OCI-LY7 (cell line): ENCODE data around the gene SLC4A4. TPM values are rescaled to one million over a fixed set of nuclear protein-coding genes. Genes with fewer than 3 reads are reported as not detected.

Experiments
- BruUV-seq: library from RNA; stranded (reverse); fragments of 400-500 nt; replicated peaks from 2 replicates; lab custom pipeline; 2021; lab: Mats Ljungman, UMichigan
- CTCF ChIA-PET: fragments of 300-600 bp; sonication (Branson Sonifier 250); formaldehyde crosslinking; loops from one replicate; lab custom pipeline; 2022; ENCODE audit warnings: antibody characterized with exemption; ENCODE audit not compliant: unreplicated experiment; lab: Charles Lee
- POLR2A ChIA-PET: fragments of 300-600 bp; sonication (Branson Sonifier 250); formaldehyde crosslinking; loops from one replicate; lab custom pipeline; 2022; ENCODE audit warnings: antibody characterized with exemption; lab: Charles Lee
- DNase-seq: peaks from one replicate; pipeline ENCODE4 v3.0.0-alpha.2; 2015; ENCODE audit warnings: low spot score
- H2AFZ ChIP-seq: fragments of 200-600 bp; sonication (generic), shearing (Covaris generic); 2 replicates; pipeline ENCODE4 v1.6.1; 2014; ENCODE audit warnings: mild to moderate bottlenecking, antibody characterized with exemption, low read length, moderate library complexity
- H3K27ac ChIP-seq: fragments of 200-600 bp; sonication (generic); 2 replicates; pipeline ENCODE4 v1.5.1; 2014; ENCODE audit warnings: mixed run types, low read depth, mild to moderate bottlenecking, moderate library complexity, low read length, inconsistent platforms; ENCODE audit not compliant: poor library complexity, severe bottlenecking
- H3K36me3 ChIP-seq: fragments of 200-600 bp; sonication (generic); 2 replicates; pipeline ENCODE4 v1.6.1; 2014; ENCODE audit warnings: mild to moderate bottlenecking, antibody characterized with exemption, low read length, moderate library complexity, mixed read lengths; ENCODE audit not compliant: insufficient read depth
- H3K4me1 ChIP-seq: fragments of 200-600 bp; sonication (generic); 2 replicates; pipeline ENCODE4 v1.5.1; 2014; ENCODE audit warnings: mild to moderate bottlenecking, low read length; ENCODE audit not compliant: insufficient read depth, poor library complexity, severe bottlenecking
- H3K4me2 ChIP-seq: fragments of 200-600 bp; sonication (generic); 2 replicates; pipeline ENCODE4 v1.6.1; 2014; ENCODE audit warnings: mild to moderate bottlenecking, low read length
- H3K4me3 ChIP-seq: fragments of 200-600 bp; sonication (generic); 2 replicates; pipeline ENCODE4 v1.5.1; 2014; ENCODE audit warnings: mild to moderate bottlenecking, low read depth, low read length; ENCODE audit not compliant: poor library complexity, severe bottlenecking
- H3K79me2 ChIP-seq: fragments of 200-600 bp; sonication (generic); 2 replicates; pipeline ENCODE4 v1.6.1; 2016; ENCODE audit warnings: low read depth, mild to moderate bottlenecking, low read length, moderate library complexity, mixed read lengths; ENCODE audit not compliant: insufficient read depth
- H3K9me2 ChIP-seq: fragments of 200-600 bp; sonication (generic); 2 replicates; pipeline ENCODE4 v1.6.1; 2016; ENCODE audit warnings: mild to moderate bottlenecking, low read length, mixed read lengths; ENCODE audit not compliant: insufficient read depth
- H3K9me3 ChIP-seq: fragments of 200-600 bp; sonication (generic); 2 replicates; pipeline ENCODE4 v1.6.1; 2014; ENCODE audit warnings: mild to moderate bottlenecking, mixed run types, low read length, mixed read lengths
- H4K20me1 ChIP-seq: fragments of 200-600 bp; sonication (generic); 2 replicates; pipeline ENCODE4 v1.6.1; 2014; ENCODE audit warnings: mild to moderate bottlenecking, antibody characterized with exemption, low read length, moderate library complexity, mixed read lengths; ENCODE audit not compliant: insufficient read depth
- EZH2phosphoT487 ChIP-seq: fragments of 200-600 bp; sonication (generic); IDR thresholded peaks from 2 replicates; pipeline ENCODE4 v1.6.1; 2018; ENCODE audit warnings: low read depth, borderline replicate concordance, mild to moderate bottlenecking, mixed run types, antibody characterized with exemption, low read length, moderate library complexity, mixed read lengths
- intact Hi-C: fragments of 100-400 bp; cut with micrococcal nuclease; formaldehyde crosslinking; loops from one replicate; pipeline ENCODE4 v1.10.0; 2022; ENCODE audit not compliant: unreplicated experiment
- total RNA-seq, 2 experiments: library from RNA; depleted of rRNA in 1 of 2; stranded (reverse); fragments of >200 nt in 1 of 2; shearing (Covaris generic) in 1 of 2; gene quantifications; 2 replicates each; pipeline ENCODE4 v1.2.3, GENCODE V29; 2014 to 2022
- TF ChIP-seq, protein P1 (sequence below): fragments of 200-600 bp; sonication (generic); conservative IDR thresholded peaks from 2 replicates; pipeline ENCODE4 v1.5.1; 2014; ENCODE audit warnings: mild to moderate bottlenecking, antibody characterized with exemption, low read length, moderate library complexity, mixed read lengths

SLC4A4 gene
- total RNA-seq, 2 experiments from 2014 or later: not detected

DNA sequence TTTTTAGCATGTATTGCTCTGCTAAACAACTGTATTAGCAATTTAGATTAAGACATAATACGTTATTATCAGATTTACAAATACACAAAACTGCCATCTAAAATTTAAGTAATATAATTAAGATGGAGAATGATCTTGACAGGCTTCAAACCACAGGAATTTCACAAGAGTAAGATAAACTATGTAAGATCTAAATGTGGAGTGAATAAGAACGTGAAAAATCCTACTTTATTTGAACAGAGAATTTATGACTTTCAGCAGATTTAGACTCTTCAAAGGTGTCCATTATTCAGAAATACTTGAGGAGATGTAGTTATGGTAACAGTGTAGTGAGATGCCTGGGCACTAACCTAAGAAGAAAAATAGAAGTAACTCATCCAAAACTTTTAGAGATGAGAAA is 73.2 kb downstream of the SLC4A4 start:
- Histone ChIP-seq H3K4me1 (no peaks in the 10 kb centered on the region), H3K4me2 (no peak overlapping the region), H2AFZ (no peak overlapping the region), H4K20me1 (no peaks in the 10 kb centered on the region), H3K36me3 (no peaks in the 10 kb centered on the region), H3K9me2 (no peaks in the 10 kb centered on the region), H3K79me2 (no peaks in the 10 kb centered on the region), H3K4me3 (no peak overlapping the region), H3K27ac (no peak overlapping the region), H3K9me3 (no peaks in the 10 kb centered on the region)
- no peak for DNase-seq
- CTCF ChIA-PET: no interaction called here
- BruUV-seq: no TSS peak
- TF ChIP-seq, protein P1, sequence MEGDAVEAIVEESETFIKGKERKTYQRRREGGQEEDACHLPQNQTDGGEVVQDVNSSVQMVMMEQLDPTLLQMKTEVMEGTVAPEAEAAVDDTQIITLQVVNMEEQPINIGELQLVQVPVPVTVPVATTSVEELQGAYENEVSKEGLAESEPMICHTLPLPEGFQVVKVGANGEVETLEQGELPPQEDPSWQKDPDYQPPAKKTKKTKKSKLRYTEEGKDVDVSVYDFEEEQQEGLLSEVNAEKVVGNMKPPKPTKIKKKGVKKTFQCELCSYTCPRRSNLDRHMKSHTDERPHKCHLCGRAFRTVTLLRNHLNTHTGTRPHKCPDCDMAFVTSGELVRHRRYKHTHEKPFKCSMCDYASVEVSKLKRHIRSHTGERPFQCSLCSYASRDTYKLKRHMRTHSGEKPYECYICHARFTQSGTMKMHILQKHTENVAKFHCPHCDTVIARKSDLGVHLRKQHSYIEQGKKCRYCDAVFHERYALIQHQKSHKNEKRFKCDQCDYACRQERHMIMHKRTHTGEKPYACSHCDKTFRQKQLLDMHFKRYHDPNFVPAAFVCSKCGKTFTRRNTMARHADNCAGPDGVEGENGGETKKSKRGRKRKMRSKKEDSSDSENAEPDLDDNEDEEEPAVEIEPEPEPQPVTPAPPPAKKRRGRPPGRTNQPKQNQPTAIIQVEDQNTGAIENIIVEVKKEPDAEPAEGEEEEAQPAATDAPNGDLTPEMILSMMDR: no peak
- TF ChIP-seq EZH2phosphoT487: no peak
- intact Hi-C loops: no loop called here
- POLR2A ChIA-PET: no interaction called here

GRCh38 chr4:71415491-71415890 is 76.7 kb downstream of the SLC4A4 start:
- BruUV-seq: no TSS peak
- H3K27ac ChIP-seq: no peak overlapping the region
- H2AFZ ChIP-seq: no peak overlapping the region
- no peak for DNase-seq
- H3K9me3 ChIP-seq: no peaks in the 10 kb centered on the region
- no peaks in the 10 kb centered on the region for H4K20me1 ChIP-seq
- POLR2A ChIA-PET: interaction anchor here (0.7 to 1.6 kb wide), 3 partner anchors 13 to 1056 kb away, joined by 3 to 4 read pairs (median 3); no protein-coding TSS in a partner anchor
- no peaks in the 10 kb centered on the region for H3K36me3 ChIP-seq
- H3K4me3 ChIP-seq: no peak overlapping the region
- intact Hi-C loops: no loop called here
- TF ChIP-seq EZH2phosphoT487: no peak
- TF ChIP-seq, protein P1: no peak
- no peaks in the 10 kb centered on the region for H3K9me2 ChIP-seq
- H3K79me2 ChIP-seq: no peaks in the 10 kb centered on the region
- H3K4me1 ChIP-seq: no peaks in the 10 kb centered on the region
- no peak overlapping the region for H3K4me2 ChIP-seq
- CTCF ChIA-PET: no interaction called here

- ChIA-PET CTCF (interaction anchor here (0.6 kb wide), 1 partner anchor 10 kb away, joined by 3 read pairs; no protein-coding TSS in a partner anchor), POLR2A (no interaction called here)
- Histone ChIP-seq H2AFZ (no peak overlapping the region), H3K9me2 (no peaks in the 10 kb centered on the region), H3K9me3 (no peaks in the 10 kb centered on the region), H3K4me1 (no peaks in the 10 kb centered on the region), H3K4me3 (no peak overlapping the region), H3K36me3 (no peaks in the 10 kb centered on the region), H3K27ac (no peak overlapping the region), H4K20me1 (no peaks in the 10 kb centered on the region), H3K79me2 (no peaks in the 10 kb centered on the region), H3K4me2 (no peak overlapping the region)
- DNase-seq: no peak
- BruUV-seq: no TSS peak
- TF ChIP-seq, protein P1: no peak
- no peak for TF ChIP-seq EZH2phosphoT487
- intact Hi-C loops: no loop called here
Observed at GRCh38 chr4:71417150-71417549, 78.3 kb downstream of the SLC4A4 start.
